H1 (cell line): ENCODE measurements around the gene RAMACL. TPM values are rescaled to one million over a fixed set of nuclear protein-coding genes. Genes with fewer than 3 reads are reported as not detected.

Experiments
- CTCF ChIA-PET: fragments of 300-600 bp; sonication (Branson Sonifier 250); formaldehyde crosslinking; loops from one replicate; lab custom pipeline; 2021; ENCODE audit not compliant: partially characterized antibody; lab: Charles Lee
- POLR2A ChIA-PET: fragments of 300-600 bp; sonication (Branson Sonifier 250); formaldehyde crosslinking; loops from one replicate; lab custom pipeline; 2021; ENCODE audit warnings: inconsistent platforms; ENCODE audit not compliant: partially characterized antibody; lab: Charles Lee
- DNase-seq, 2 experiments: peaks; one replicate each; pipeline versions ENCODE4 v3.0.0 to v3.0.0-alpha.2; 2010 to 2022; ENCODE audit warnings: low spot score in 2 of 2, low read depth in 1 of 2, mixed read lengths in 1 of 2
- FAIRE-seq: peaks from 2 replicates; lab custom pipeline; 2011; peaks lifted over from hg19 to GRCh38; lab: Jason Lieb, UNC
- H2AFZ ChIP-seq: 2 replicates; pipeline ENCODE4 v1.8.1; 2012; ENCODE audit warnings: low read length, inconsistent platforms
- H2AK5ac ChIP-seq: 2 replicates; pipeline ENCODE4 v1.6.1; 2013; ENCODE audit warnings: low read depth, low read length
- H2BK120ac ChIP-seq: replicated peaks from 2 replicates; pipeline ENCODE3; 2013; ENCODE audit warnings: low read depth, low read length, inconsistent platforms
- H2BK12ac ChIP-seq: 2 replicates; pipeline ENCODE4 v1.6.1; 2013; ENCODE audit warnings: low read depth, low read length
- H2BK15ac ChIP-seq: 2 replicates; pipeline ENCODE4 v1.6.1; 2013; ENCODE audit warnings: low read length
- H2BK20ac ChIP-seq: 2 replicates; pipeline ENCODE4 v1.6.1; 2013; ENCODE audit warnings: low read length
- H2BK5ac ChIP-seq: 2 replicates; pipeline ENCODE4 v1.6.1; 2013; ENCODE audit warnings: low read depth, low read length
- H3K14ac ChIP-seq: 2 replicates; pipeline ENCODE4 v1.6.1; 2013; ENCODE audit warnings: inconsistent platforms; ENCODE audit not compliant: insufficient read length
- H3K18ac ChIP-seq: 2 replicates; pipeline ENCODE4 v1.6.1; 2013; ENCODE audit warnings: low read length; ENCODE audit errors: extremely low read depth
- H3K23ac ChIP-seq: 2 replicates; pipeline ENCODE4 v1.6.1; 2013; ENCODE audit warnings: inconsistent platforms; ENCODE audit not compliant: insufficient read length
- H3K23me2 ChIP-seq: 2 replicates; pipeline ENCODE4 v1.6.1; 2013; ENCODE audit warnings: low read depth, low read length
- H3K27ac ChIP-seq: 2 replicates; pipeline ENCODE4 v1.6.1; 2011; ENCODE audit warnings: low read depth, low read length, inconsistent platforms
- H3K27me3 ChIP-seq, 4 experiments: replicated peaks in 1 of 4; 1 replicate in 1 of 4; 2 replicates in 3 of 4; pipeline versions ENCODE4 v1.6.1 to v1.8.1; 2011 to 2013; ENCODE audit warnings: low read length in 3 of 4, mild to moderate bottlenecking in 3 of 4, inconsistent platforms in 2 of 4, mixed read lengths in 2 of 4, moderate library complexity in 1 of 4; ENCODE audit not compliant: control insufficient read depth in 3 of 4, insufficient read depth in 3 of 4; ENCODE audit errors: extremely low read depth in 1 of 4
- H3K36me3 ChIP-seq, 4 experiments: 2 replicates each; pipeline versions ENCODE4 v1.6.1 to v1.8.1; 2011 to 2013; ENCODE audit warnings: mild to moderate bottlenecking in 4 of 4, low read length in 3 of 4, moderate library complexity in 2 of 4, control low read depth in 1 of 4, inconsistent platforms in 1 of 4; ENCODE audit not compliant: insufficient read depth in 4 of 4, control insufficient read depth in 2 of 4
- H3K4ac ChIP-seq: replicated peaks from 2 replicates; pipeline ENCODE3; 2013; ENCODE audit warnings: low read length, low read depth, mixed read lengths, inconsistent platforms; ENCODE audit not compliant: insufficient read length
- H3K4me1 ChIP-seq, 4 experiments: replicated peaks in 1 of 4; 1 replicate in 1 of 4; 2 replicates in 3 of 4; pipeline versions ENCODE4 v1.6.1 to v1.8.1; 2011 to 2013; ENCODE audit warnings: low read length in 3 of 4, inconsistent platforms in 2 of 4, mixed read lengths in 1 of 4; ENCODE audit not compliant: insufficient read depth in 4 of 4, control insufficient read depth in 3 of 4
- H3K4me2 ChIP-seq, 2 experiments: 2 replicates each; pipeline versions ENCODE4 v1.6.1 to v1.8.1; 2011 to 2013; ENCODE audit warnings: low read depth in 2 of 2, low read length in 2 of 2, control low read depth in 1 of 2, inconsistent platforms in 1 of 2, mild to moderate bottlenecking in 1 of 2; ENCODE audit not compliant: insufficient read depth in 1 of 2
- H3K4me3 ChIP-seq, 4 experiments: fragments of 200-600, 300-600 bp in 1 of 4; sonication (generic), shearing (Covaris generic), sonication (Bioruptor Twin) in 1 of 4; 2 replicates each; pipeline versions ENCODE4 v1.5.1 to v1.8.1; 2011 to 2016; ENCODE audit warnings: low read length in 4 of 4, low read depth in 3 of 4, control low read depth in 2 of 4, inconsistent platforms in 2 of 4, mild to moderate bottlenecking in 2 of 4, mixed read lengths in 1 of 4, moderate library complexity in 1 of 4; ENCODE audit not compliant: insufficient read depth in 2 of 4; ENCODE audit errors: extremely low read depth in 1 of 4
- H3K56ac ChIP-seq: replicated peaks from 2 replicates; pipeline ENCODE3; 2013; ENCODE audit warnings: low read depth, mild to moderate bottlenecking, mixed read lengths, low read length, inconsistent platforms; ENCODE audit not compliant: insufficient read length
- H3K79me1 ChIP-seq: 2 replicates; pipeline ENCODE4 v1.6.1; 2013; ENCODE audit warnings: low read depth, low read length, control low read depth
- H3K79me2 ChIP-seq, 2 experiments: 2 replicates each; pipeline versions ENCODE4 v1.6.1 to v1.8.1; 2012 to 2013; ENCODE audit warnings: low read length in 2 of 2, mild to moderate bottlenecking in 2 of 2, inconsistent platforms in 1 of 2; ENCODE audit not compliant: insufficient read depth in 2 of 2, control insufficient read depth in 1 of 2
- H3K9ac ChIP-seq, 4 experiments: replicated peaks in 1 of 4; 1 replicate in 1 of 4; 2 replicates in 3 of 4; pipeline versions ENCODE4 v1.6.1 to v1.8.1; 2011 to 2013; ENCODE audit warnings: low read depth in 3 of 4, low read length in 3 of 4, control low read depth in 2 of 4, mild to moderate bottlenecking in 2 of 4, moderate library complexity in 2 of 4, inconsistent platforms in 1 of 4; ENCODE audit errors: extremely low read depth in 1 of 4
- H3K9me3 ChIP-seq, 2 experiments: 2 replicates each; pipeline versions ENCODE4 v1.6.1 to v1.8.1; 2012 to 2013; ENCODE audit warnings: mild to moderate bottlenecking in 2 of 2, moderate library complexity in 2 of 2, control low read depth in 1 of 2, inconsistent platforms in 1 of 2, low read depth in 1 of 2, low read length in 1 of 2, mixed read lengths in 1 of 2; ENCODE audit not compliant: insufficient read depth in 2 of 2
- H4K20me1 ChIP-seq, 2 experiments: replicated peaks in 1 of 2; 2 replicates each; pipeline versions ENCODE3 to v1.8.1; 2011 to 2013; ENCODE audit warnings: inconsistent platforms in 2 of 2, low read length in 2 of 2, mild to moderate bottlenecking in 1 of 2; ENCODE audit not compliant: insufficient read depth in 2 of 2, control insufficient read depth in 1 of 2
- H4K5ac ChIP-seq: 2 replicates; pipeline ENCODE4 v1.6.1; 2013; ENCODE audit warnings: low read length, low read depth, mixed read lengths, inconsistent platforms; ENCODE audit not compliant: insufficient read length
- H4K8ac ChIP-seq: 2 replicates; pipeline ENCODE4 v1.8.0; 2013; ENCODE audit warnings: mild to moderate bottlenecking, moderate library complexity, low read length, inconsistent platforms; ENCODE audit not compliant: insufficient read depth; ENCODE audit errors: extremely low read depth
- H4K91ac ChIP-seq: replicated peaks from 2 replicates; pipeline ENCODE3; 2013; ENCODE audit warnings: low read length, mixed read lengths, inconsistent platforms; ENCODE audit not compliant: insufficient read length
- BACH1 ChIP-seq: IDR thresholded peaks from 2 replicates; pipeline ENCODE4 v1.6.1; 2012; ENCODE audit warnings: low read length, improper control_type of control experiment
- EP300 ChIP-seq, 2 experiments: IDR thresholded peaks; 1 replicate in 1 of 2; 2 replicates in 1 of 2; pipeline ENCODE4 v1.6.1; 2011 to 2012; ENCODE audit warnings: low read depth in 2 of 2, low read length in 2 of 2, mild to moderate bottlenecking in 2 of 2, borderline replicate concordance in 1 of 2, inconsistent platforms in 1 of 2, moderate library complexity in 1 of 2
- FOSL1 ChIP-seq: IDR thresholded peaks from 2 replicates; pipeline ENCODE4 v1.6.1; 2011; ENCODE audit warnings: mild to moderate bottlenecking, low read depth, low read length, moderate library complexity; ENCODE audit not compliant: insufficient read depth
- GTF2F1 ChIP-seq: IDR thresholded peaks from 2 replicates; pipeline ENCODE4 v1.6.1; 2012; ENCODE audit warnings: low read depth, low read length, improper control_type of control experiment, borderline replicate concordance
- JUND ChIP-seq: IDR thresholded peaks from 2 replicates; pipeline ENCODE4 v1.6.1; 2011; ENCODE audit warnings: mild to moderate bottlenecking, improper control_type of control experiment, low read length
- KDM5A ChIP-seq: fragments of 200-600 bp; IDR thresholded peaks from 2 replicates; pipeline ENCODE4 v1.7.1; 2012; ENCODE audit warnings: mild to moderate bottlenecking, low read length, inconsistent platforms, mixed read lengths
- MAFK ChIP-seq: IDR thresholded peaks from 2 replicates; pipeline ENCODE4 v1.6.1; 2012; ENCODE audit warnings: low read depth, mild to moderate bottlenecking, improper control_type of control experiment, low read length
- PHF8 ChIP-seq: fragments of 200-600 bp; sonication (generic); conservative IDR thresholded peaks from 2 replicates; pipeline ENCODE4 v1.7.1; 2012; ENCODE audit warnings: low read depth, mild to moderate bottlenecking, inconsistent platforms, low read length, moderate library complexity
- POLR2A ChIP-seq, 2 experiments: IDR thresholded peaks; 1 replicate in 1 of 2; 2 replicates in 1 of 2; pipeline ENCODE4 v1.6.1; 2011; ENCODE audit warnings: low read depth in 2 of 2, low read length in 2 of 2, mild to moderate bottlenecking in 2 of 2; ENCODE audit errors: control extremely low read depth in 1 of 2
- RFX5 ChIP-seq: IDR thresholded peaks from 2 replicates; pipeline ENCODE4 v1.6.1; 2011; ENCODE audit warnings: low read depth, low read length, improper control_type of control experiment, borderline replicate concordance
- RXRA ChIP-seq: IDR thresholded peaks from 2 replicates; pipeline ENCODE4 v1.6.1; 2011; ENCODE audit warnings: low read depth, mild to moderate bottlenecking, low read length, moderate library complexity; ENCODE audit not compliant: insufficient read depth
- SP4 ChIP-seq: IDR thresholded peaks from 2 replicates; pipeline ENCODE4 v1.6.1; 2012; ENCODE audit warnings: low read length, inconsistent platforms
- WGBS, 2 experiments: shearing (Covaris generic) in 1 of 2; methylation state at CpG; one replicate each; pipeline versions ENCODE4 v1.1.6 to v1.1.7; 2013 to 2015; ENCODE audit warnings: low lambda C conversion rate in 2 of 2, mixed read lengths in 2 of 2, inconsistent platforms in 1 of 2, low coverage in 1 of 2, missing lambda C conversion rate in 1 of 2; ENCODE audit not compliant: insufficient replicate concordance in 2 of 2, insufficient coverage in 1 of 2, insufficient read length in 1 of 2; ENCODE audit errors: extremely low coverage in 1 of 2, missing lambda C conversion rate in 1 of 2; 5-methylcytosine and 5-hydroxymethylcytosine counted together
- polyA plus RNA-seq, 7 experiments: library from polyadenylated mRNA; depleted of rRNA in 3 of 7; stranded (reverse) in 5 of 7; unstranded in 2 of 7; fragments of >200 nt in 5 of 7; fragments of 200-250 nt in 2 of 7; gene quantifications; 1 replicate in 5 of 7; 2 replicates in 1 of 7; 4 replicates in 1 of 7; pipeline versions ENCODE4 v1.2.1 to v1.2.3, GENCODE V29; 2011 to 2013; ENCODE audit warnings: missing spikeins in 2 of 7, mixed read lengths in 2 of 7
- total RNA-seq: library from RNA; stranded (reverse); fragmentation: NEBNext Ultra II Directional; extraction: Animal tissue kit (Norgen Biotek cat#: 25700); gene quantifications from 2 replicates; pipeline ENCODE4 v1.2.1, GENCODE V29; 2021
- TF ChIP-seq, protein P1 (sequence below): IDR thresholded peaks from 2 replicates; pipeline ENCODE4 v1.6.1; 2012; ENCODE audit warnings: inconsistent platforms

RAMACL gene
- total and polyA plus RNA-seq, 2 of the 8 experiments (the other 6 are each of a cell fraction or from before 2014, with no cell fraction given), result 0.23 to 0.97 TPM

DNA sequence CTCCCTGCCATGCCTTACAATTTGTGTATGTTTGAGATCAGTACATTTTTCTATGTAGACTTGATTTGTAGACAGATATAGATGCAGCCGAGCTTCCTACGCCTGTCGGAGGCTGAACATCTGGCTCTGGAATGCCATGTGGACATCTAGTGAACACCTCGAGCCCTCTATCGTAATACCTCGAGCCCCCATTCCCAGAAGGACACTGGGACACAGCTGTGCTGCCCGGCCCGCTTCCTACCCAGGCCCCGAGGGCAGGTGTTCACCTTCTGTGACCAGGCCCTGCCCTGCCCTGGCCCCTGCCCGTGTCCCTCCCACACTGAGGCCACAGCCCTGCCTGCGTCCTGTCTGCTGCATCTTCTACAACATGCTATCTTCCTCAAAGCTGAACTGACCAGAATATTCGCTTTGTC lies 27.7 kb upstream of the RAMACL start:
- POLR2A ChIA-PET, result interaction anchor here (3.2 kb wide), 1 partner anchor 13 kb away, joined by 19 read pairs; the partner anchor contains the start of gene RPS6KA2
- Histone ChIP-seq H3K9ac (no peak overlapping the region), H4K5ac (no peak overlapping the region), H3K27me3 (no peaks in the 10 kb centered on the region), H2AFZ (no peak overlapping the region), H4K8ac (no peak overlapping the region), H3K4me2 (no peak overlapping the region), H3K23me2 (no peaks in the 10 kb centered on the region), H3K27ac (no peak overlapping the region), H2AK5ac (no peak overlapping the region), H2BK15ac (no peak overlapping the region), H2BK12ac (no peak overlapping the region), H3K56ac (no peak overlapping the region), H3K4ac (no peak overlapping the region), H2BK5ac (peak overlapping the region; percentile 52; the same call in 1 of the 2 replicates), H3K36me3 (no peaks in the 10 kb centered on the region; a peak in 2 of 8 replicates), H3K23ac (no peak overlapping the region), H4K91ac (no peak overlapping the region), H2BK120ac (no peak overlapping the region), H3K4me1 (peaks cover 0 to 8% (median 4%) of the 10 kb centered on the region in 4 experiments; a peak in 5 of 7 replicates), H3K4me3 (no peak overlapping the region), H3K14ac (no peak overlapping the region), H3K79me1 (peaks cover 13% of the 10 kb centered on the region; the same call in 1 of the 2 replicates), H3K9me3 (no peaks in the 10 kb centered on the region), H4K20me1 (peaks cover 9 to 16% of the 10 kb centered on the region in 2 experiments), H2BK20ac (no peak overlapping the region), H3K18ac (0 out of 2 replicates have a peak overlapping the region, but pooled peaks have one; percentile 27), H3K79me2 (peaks cover 0 to 63% of the 10 kb centered on the region in 2 experiments; a peak in 2 of 4 replicates)
- CTCF ChIA-PET, result interaction anchor here (0.7 to 2.8 kb wide), 5 partner anchors 9 to 1534 kb away, joined by 3 to 17 read pairs (median 3); no protein-coding TSS in a partner anchor
- no peak for DNase-seq
- no peak for FAIRE-seq
- WGBS, 2 experiments, result 94% methylated on average over 12 of the region's 12 CpGs; no CpG with 5 or more reads in 1 of the 2 experiments
- TF ChIP-seq SP4, result no peak
- no peak for TF ChIP-seq RFX5
- TF ChIP-seq GTF2F1, result no peak
- no peak for TF ChIP-seq KDM5A
- no peak for TF ChIP-seq EP300 (IDR thresholded peaks at IDR 0.05; ENCODE audit: borderline replicate concordance in 1 of 2, low read depth in 2 of 2, low read length in 2 of 2)
- TF ChIP-seq FOSL1, result no peak
- TF ChIP-seq, protein P1, sequence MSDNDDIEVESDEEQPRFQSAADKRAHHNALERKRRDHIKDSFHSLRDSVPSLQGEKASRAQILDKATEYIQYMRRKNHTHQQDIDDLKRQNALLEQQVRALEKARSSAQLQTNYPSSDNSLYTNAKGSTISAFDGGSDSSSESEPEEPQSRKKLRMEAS, result no peak
- TF ChIP-seq BACH1, result no peak
- TF ChIP-seq JUND, result no peak
- TF ChIP-seq PHF8, result no peak
- TF ChIP-seq POLR2A (IDR thresholded peaks at IDR 0.05; ENCODE audit: control extremely low read depth in 1 of 2, low read depth in 2 of 2, low read length in 2 of 2), result no peak
- TF ChIP-seq RXRA, result no peak
- no peak for TF ChIP-seq MAFK
